NB4 (cell line): ENCODE results near the gene LAD1.

Experiments
- CTCF ChIP-seq: IDR thresholded peaks from one replicate; pipeline ENCODE4 v1.5.1; 2012; ENCODE audit warnings: low read depth, low read length
- MYC ChIP-seq: IDR thresholded peaks from 2 replicates; pipeline ENCODE4 v1.6.1; 2011; ENCODE audit warnings: low read depth, low read length
- POLR2A ChIP-seq: IDR thresholded peaks from 2 replicates; pipeline ENCODE4 v1.6.1; 2011; ENCODE audit warnings: mild to moderate bottlenecking; ENCODE audit not compliant: insufficient read length; ENCODE audit errors: extremely low read depth

- TF ChIP-seq POLR2A (no peak), CTCF (no peak), MYC (no peak)
Observed at GRCh38 chr1:201400852-201401230, 1.7 kb upstream of the LAD1 start.
